GM18526 (cell line): ENCODE results near the gene ABHD12.
A peak's percentile ranks its signal among the peaks of the same experiment; 100 is the strongest.

ENCODE experiments used
- POLR2A ChIP-seq: IDR thresholded peaks from 3 replicates; pipeline ENCODE4 v1.6.1; 2011; ENCODE audit not compliant: insufficient read length; ENCODE audit errors: extremely low read depth

ABHD12 gene

DNA sequence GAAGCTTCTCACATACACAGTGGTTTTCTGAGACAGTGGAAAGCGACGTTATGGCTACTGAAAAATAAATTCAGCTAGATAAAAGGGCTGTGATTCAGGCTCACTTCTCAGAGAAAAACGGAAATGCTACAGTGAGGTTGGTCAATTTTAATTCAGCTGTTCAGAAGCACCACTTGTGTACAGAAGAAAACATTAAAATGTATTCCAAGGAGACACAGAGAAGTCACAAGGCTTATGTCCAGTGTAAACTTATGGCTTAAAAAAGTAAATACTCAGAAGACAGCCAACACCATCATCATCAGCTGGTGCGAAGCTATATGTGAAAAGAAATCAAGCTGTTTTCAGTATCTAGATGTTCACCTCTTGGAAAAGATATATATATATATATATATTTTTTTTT, 68.6 kb downstream of the ABHD12 start:
- TF ChIP-seq POLR2A, result no peak

DNA sequence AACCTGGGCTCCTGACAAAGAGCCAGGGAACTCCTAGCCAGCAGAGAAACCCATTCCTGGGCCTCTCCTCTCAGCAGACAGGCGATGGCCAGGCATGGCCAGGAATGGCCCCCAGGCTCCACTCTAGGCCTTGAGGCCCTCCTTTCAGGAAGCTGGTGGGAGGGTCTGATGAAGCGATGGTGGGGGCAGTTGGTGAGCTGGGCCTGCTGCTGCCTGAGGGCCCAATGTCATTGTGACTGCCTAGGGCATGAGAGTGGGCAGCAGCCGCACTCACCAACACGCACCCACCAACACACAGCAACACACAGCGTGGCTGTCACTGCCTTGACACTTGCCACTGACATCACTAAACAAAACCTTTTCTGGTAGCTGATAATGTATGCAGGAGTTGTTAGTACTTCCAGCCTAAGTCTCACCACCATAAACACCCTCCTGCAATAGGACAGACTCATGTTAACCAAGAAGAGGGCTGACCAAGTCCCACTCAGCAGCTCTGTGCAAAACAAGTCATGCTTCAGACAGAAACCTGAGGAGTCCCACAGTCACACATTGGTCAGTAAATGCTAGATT, 69.3 kb downstream of the ABHD12 start:
- no peak for TF ChIP-seq POLR2A

DNA sequence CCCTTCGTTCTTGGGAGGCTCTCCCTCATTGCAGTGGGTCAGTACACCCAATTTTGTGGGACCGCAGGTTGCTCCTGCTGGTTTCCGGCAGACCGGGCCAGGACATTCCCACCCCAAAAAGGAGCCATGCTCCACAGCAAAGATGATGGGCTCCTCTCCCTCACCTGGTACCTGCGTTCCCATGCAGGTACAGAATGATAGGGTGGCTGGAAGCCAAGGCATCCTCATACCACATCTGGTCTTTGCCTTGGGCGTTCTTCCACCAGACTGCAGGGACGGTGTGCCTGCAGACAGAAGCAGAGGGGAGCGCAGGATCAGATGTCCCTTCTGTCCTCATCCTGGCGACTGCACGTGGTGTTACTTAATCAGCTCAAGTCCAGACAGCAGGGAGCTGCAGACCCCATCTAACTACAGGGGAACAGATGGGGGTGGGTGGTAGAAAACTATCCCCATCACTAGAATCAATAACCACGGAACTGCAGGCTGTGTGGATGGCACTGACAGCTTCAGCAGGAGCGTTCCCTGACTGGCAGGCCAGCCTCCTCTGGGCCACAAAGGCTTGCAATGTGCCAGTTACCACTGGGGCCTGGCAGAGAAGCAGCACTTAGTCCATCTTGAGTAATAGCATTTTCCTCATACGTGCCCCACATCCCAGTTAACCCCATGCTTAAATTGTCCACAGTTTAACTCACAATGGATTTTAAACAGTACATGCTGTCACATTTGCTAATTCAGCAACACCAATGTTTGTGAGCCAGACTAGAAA, 70.4 kb downstream of the ABHD12 start:
- no peak for TF ChIP-seq POLR2A

DNA sequence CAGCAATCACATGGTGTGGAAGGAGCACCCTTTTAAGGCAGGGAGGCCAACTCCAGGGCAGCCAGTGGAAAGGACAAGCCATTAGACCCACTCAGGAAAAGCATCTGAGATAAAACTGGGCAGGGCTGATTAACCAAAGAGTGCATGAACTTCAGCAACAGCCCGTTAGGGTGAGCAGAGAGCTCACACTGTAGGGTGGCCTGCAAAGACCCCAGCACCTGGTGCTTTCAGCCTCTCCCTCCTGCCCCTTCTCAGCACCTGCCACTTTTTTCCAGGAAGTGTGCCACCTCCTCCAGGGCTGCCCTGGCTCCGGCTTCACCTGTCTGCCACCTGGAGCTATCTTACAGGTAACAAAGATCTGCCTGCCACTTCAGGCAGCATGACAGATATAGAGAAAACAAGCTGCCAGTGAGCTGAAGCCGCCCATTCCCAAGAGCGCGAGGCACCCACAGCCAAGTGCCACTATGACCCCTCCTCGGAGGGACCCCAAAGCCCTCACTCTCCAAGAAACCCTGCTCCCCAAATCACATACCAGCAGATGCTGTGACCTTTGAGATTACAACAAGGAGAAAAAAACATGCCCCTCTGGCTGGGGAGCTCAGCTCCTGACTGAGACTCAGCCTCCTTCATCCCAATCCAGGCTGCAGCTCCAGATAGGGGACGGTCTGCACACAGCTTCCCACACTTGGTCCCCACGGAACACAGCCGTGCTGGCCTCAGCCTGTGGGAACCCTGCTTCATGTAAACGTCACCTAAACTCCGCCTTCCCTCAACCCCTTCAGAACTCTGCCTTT, 71.2 kb downstream of the ABHD12 start:
- no peak for TF ChIP-seq POLR2A

DNA sequence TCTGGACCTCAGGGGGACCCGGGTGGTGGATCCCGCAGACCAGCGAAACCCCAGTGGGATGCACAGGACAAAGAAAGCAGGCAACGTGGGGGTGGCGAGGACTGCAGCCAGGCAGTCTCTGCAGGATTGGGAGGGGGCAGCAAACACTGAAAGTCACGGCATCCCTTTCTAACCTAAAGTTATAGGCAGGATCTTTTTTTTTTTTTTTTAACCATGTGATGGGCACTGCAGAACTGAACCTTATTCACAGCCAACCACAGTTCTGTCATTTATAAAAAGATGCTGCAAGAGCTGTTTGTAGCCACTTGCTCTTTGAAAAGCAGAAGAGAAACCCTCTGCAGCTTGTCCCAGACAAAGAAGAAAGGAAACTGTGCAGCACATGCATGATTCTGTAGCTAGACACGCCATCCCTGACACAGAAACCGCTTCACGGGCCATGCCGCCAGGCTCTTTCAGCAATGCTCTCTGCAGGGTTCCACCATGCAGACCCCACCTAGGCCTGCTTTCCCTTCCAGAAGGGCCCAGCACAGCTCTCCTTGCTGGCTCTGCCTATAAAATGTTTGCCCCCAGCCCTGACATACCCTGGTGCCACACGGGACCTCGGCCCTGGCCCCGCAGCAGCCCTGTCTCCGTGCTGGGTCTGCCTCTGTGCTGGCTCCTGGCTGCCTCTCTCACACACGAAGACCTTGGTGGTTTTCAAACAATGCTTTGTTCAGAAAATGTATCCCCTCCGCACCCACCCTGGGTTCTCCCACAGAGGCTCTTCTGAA, 72.0 kb downstream of the ABHD12 start:
- TF ChIP-seq POLR2A, result peak; percentile 45

DNA sequence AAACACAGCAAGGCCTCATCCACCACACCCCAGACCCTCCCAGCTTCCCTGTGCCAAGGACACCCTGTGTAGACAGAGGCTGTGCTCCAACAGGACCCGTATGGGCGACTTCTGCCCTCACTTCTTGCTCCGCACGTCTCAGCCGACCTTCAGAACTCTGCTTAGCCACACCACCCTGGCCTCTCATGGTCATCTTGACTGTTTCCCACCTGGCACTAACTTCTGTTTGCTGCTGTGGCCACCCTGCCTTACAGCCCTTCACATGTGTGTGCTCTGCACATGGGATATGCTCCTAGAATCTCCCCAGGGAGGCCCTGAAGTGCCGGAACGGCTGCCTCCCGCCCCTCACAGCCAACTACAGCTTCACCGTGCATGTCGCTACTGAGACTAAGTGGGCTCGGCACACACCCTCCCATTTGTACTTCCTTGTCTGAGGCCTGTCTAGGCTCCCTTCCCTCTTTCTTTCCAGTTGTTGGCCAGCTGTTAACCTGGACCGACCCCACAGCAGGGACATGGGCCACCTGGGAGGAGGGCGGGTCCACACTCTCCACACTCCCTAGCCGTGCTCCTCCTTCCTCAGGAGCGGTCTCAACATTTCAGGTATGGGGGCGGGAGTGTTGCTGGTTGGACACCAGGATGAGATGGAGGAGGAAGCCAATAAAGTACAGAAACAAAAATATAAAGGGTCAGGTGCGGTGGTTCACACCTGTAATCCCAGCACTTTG, 73.1 kb downstream of the ABHD12 start:
- TF ChIP-seq POLR2A, result no peak

DNA sequence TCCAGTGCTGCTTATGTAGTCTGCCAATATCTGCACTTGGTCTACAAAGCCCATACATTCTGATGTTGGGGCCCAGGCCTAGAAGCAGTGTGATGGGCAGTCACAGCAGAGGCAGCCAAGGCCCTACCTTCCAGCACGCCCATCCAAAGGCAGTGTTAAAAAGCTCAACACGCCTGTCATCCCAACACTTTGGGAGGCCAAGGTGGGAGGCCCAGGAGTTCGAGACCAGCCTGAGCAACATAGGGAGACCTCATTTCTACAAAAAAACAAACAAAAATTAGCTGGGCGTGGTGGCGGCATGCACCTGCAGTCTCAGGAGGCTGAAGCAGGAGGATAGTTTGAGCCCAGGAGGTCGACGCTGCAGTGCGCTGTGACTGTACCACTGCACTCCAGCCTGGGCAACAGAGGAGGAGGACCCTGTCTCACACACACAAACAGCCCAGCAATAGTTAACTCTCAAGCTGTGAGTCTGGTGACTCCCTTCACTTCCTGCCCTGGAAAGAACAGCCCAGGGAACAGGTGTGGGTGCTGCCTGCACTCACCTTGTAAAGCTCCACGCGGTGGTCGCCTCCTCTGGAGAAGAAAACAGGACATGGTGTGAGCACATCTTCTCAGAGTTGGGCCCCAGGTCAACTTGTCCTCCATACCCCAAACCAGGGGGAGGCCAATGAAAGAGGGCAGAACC, 74.0 kb downstream of the ABHD12 start:
- no peak for TF ChIP-seq POLR2A

DNA sequence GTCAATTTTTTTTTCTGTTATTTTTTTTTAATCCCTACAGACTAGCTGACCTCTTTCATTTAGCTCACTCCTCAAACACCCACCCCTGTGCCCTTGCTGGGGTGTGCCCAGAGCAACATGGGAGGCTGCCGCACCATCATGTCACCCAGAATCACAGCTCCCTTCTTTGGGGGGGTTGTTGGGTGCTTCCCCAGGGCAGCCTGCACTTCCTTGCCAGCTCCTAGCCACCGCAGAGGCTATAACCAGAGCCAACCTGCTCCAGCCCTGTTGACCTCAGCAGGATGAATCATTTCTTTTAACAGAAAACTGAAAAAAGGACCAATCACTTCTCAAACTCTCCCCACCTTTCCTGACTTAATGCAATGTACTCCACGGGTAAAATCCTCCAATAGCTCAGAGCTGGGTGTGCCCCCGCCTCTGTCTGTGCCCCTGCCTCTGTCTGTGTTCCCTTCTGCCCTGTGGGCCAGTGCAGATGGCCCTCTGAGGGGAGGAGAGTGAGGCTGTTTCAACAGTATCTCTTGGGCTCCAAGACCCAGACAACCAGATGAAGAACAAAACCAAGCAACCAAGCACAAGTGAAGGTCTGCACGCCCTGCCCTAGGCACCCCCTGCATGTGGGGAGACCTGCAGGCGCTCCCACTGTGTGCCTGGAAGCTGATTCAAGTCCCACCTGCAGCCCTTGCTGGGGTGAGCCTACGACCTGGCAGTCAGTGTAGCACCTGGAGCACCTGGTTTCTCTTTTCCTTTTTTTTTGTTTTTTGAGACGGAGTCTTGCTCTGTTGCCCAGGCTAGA, 75.0 kb downstream of the ABHD12 start:
- TF ChIP-seq POLR2A, result no peak

DNA sequence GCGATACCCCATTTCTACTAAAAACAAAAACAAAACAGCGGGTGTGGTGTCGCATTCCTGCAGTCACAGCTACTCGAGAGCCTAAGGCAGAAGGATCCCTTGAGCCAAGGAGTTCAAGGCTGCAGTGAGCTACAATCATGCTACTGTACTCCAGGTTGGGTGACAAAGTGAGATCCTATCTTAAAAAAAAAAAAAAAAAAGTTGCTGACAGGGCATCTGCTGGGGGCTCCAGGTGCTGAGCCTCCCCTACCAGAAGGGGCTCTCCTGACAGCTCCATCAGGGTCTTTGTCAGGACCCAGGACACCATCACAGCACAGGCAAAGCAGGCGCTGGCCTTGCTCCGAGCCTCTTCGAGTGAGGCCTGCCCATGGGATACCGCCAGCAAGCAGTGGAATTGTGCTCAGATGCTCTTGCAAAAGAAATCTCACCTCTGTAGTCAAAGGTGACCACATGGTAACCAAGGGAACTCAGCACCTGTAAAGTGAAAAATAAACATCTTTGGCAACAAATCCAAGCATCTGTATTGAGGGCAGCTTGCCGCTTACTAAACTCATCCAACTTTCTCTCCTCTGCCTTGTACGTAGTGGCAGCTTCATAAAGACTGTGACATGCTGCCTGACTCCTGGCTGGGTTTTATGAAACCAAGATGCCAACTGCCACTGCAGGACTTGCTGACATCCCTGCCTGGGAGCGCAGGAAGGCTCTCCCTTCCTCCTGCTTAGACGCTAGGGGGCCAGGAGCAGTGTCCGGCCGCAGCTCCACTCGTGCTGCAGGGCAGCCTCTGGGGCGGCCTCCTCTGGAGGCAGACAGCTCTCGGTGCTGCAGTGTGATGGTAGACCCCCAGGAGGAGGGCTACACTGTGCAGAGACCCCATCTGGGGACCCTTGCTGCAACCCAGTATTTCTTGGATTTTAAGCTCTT, 75.9 kb downstream of the ABHD12 start:
- TF ChIP-seq POLR2A, result no peak

DNA sequence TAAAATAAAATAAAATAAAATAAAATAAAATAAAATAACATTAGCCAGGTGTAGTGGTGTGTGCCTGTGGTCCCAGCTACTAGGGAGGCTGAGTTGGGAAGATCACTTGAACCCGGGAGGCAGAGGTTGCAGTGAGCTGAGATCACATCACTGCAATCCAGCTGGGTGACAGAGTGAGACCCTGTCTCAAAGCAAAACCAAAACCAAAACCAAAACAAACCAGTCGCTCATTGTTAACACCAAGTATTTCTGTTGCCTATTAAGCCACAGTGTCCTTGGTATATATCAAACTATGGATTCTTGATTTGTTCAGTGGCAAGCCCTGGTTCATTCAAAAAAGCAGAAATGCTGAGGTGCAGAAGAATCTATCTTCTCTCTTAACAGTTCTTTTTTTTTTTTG, 77.0 kb downstream of the ABHD12 start:
- no peak for TF ChIP-seq POLR2A

DNA sequence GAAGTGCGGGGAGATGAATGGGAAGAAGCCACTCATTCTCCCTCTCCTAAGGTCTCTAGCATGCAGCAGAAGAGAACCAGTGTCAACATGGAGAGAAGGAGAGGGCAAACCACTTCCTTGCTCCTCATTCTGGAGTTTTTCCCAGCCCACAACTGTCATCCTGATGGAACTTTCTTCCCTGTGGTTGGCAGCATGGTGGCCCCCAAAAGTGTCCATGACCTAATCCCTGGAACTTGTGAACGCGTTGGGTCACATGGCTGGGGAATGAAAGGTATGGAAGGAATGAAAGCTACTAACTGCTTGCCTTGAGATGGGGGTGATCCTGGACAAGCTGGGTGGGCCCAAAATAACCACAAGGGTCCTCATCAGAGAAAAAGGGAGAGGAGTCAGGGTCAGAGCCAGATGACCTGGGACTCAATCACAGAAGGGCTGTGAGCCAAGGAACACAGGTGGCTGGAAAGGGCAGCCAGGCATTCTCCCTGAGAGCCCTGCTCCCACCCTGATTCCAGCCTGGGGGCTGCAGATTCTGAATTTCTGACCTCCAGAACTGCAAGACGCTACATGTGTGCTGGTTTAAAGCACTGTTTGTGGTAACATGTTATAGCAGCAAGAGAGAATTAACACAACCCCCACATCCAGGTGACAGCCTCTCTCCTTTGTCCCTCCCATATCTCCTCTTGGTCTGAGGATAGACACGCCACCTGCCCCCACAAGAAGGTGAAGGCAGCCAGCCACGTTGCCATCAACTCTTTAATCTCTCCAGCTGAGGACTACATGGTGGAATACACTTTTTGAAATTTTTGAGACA, 79.5 kb downstream of the ABHD12 start:
- no peak for TF ChIP-seq POLR2A
